Sigmoid colon (tissue), 4 donors: Measurements from ENCODE around the gene PRICKLE2.

Experiments
- CTCF ChIP-seq, 4 experiments: fragments of 450-650 bp in 3 of 4; fragments of 200-600 bp in 1 of 4; IDR thresholded peaks; one replicate each; pipeline ENCODE4 v1.5.1; 2016 to 2019; ENCODE audit warnings: antibody characterized with exemption in 4 of 4, mild to moderate bottlenecking in 3 of 4, moderate library complexity in 2 of 4
- POLR2A ChIP-seq, 2 donors: fragments of 450-650 bp; IDR thresholded peaks; one replicate each; pipeline ENCODE4 v1.6.1; 2016; ENCODE audit warnings: antibody characterized with exemption in 2 of 2, mild to moderate bottlenecking in 2 of 2, moderate library complexity in 2 of 2
- POLR2AphosphoS5 ChIP-seq, 4 donors: sonication (generic); formaldehyde crosslinking; IDR thresholded peaks; one replicate each; pipeline ENCODE4 v1.6.1; 2017; ENCODE audit warnings: antibody characterized with exemption in 4 of 4

- TF ChIP-seq POLR2A (IDR thresholded peaks at IDR 0.05) = no peak
- no peak for TF ChIP-seq CTCF (IDR thresholded peaks at IDR 0.05)
- no peak for TF ChIP-seq POLR2AphosphoS5 (IDR thresholded peaks at IDR 0.05)
These were observed 152.0 kb downstream of the PRICKLE2 start for GRCh38 chr3:64073158-64073761.
